GM12878 (cell line): ENCODE results near the gene ACRBP. TPM values are rescaled to one million over a fixed set of nuclear protein-coding genes. Genes with fewer than 3 reads are reported as not detected.

ENCODE experiments used
- ATAC-seq: fragments of 200-7000 bp; cut with Tn5 transposase; 3 replicates; pipeline ENCODE4 v1.9.1; 2020; ENCODE audit warnings: mild to moderate bottlenecking, moderate library complexity
- BruUV-seq: library from RNA; stranded (reverse); fragments of 400-500 nt; replicated peaks from 2 replicates; lab custom pipeline; 2021; lab: Mats Ljungman, UMichigan
- CTCF ChIA-PET: fragments of 300-600 bp; sonication (Branson Sonifier 250); formaldehyde crosslinking; extraction: SDS; loops from one replicate; lab custom pipeline; 2021; ENCODE audit warnings: inconsistent platforms; lab: Yijun Ruan, JAX
- POLR2A ChIA-PET: fragments of 350-600 bp; formaldehyde crosslinking; extraction: SDS; loops from one replicate; lab custom pipeline; 2021; ENCODE audit warnings: inconsistent platforms; lab: Charles Lee
- RAD21 ChIA-PET: fragments of 300-600 bp; sonication (Branson Sonifier 250); formaldehyde crosslinking; loops from one replicate; lab custom pipeline; 2023; ENCODE audit warnings: antibody characterized with exemption; ENCODE audit not compliant: unreplicated experiment; lab: Charles Lee
- SMC1A ChIA-PET: fragments of 300-600 bp; sonication (Branson Sonifier 250); formaldehyde crosslinking; loops from one replicate; lab custom pipeline; 2023; ENCODE audit not compliant: unreplicated experiment, uncharacterized antibody; lab: Charles Lee
- DNase-seq: peaks from one replicate; pipeline ENCODE4 v3.0.0-alpha.2; 2011; ENCODE audit warnings: low read depth, low spot score
- FAIRE-seq: peaks from 3 replicates; lab custom pipeline; 2011; peaks lifted over from hg19 to GRCh38; lab: Jason Lieb, UNC
- H2AFZ ChIP-seq: 2 replicates; pipeline ENCODE4 v1.6.0; 2011; ENCODE audit warnings: low read depth, low read length, control low read depth; ENCODE audit not compliant: control insufficient read depth
- H3K27ac ChIP-seq: 2 replicates; pipeline ENCODE4 v1.5.1; 2011; ENCODE audit warnings: control low read depth; ENCODE audit not compliant: control insufficient read depth, insufficient read depth
- H3K27me3 ChIP-seq, 2 experiments: replicated peaks in 1 of 2; 2 replicates each; pipeline versions ENCODE4 v1.6.0 to v1.6.1; 2011; ENCODE audit warnings: low read length in 1 of 2; ENCODE audit not compliant: control insufficient read depth in 2 of 2, insufficient read depth in 2 of 2
- H3K36me3 ChIP-seq, 2 experiments: 2 replicates each; pipeline ENCODE4 v1.5.1; 2011; ENCODE audit warnings: low read length in 1 of 2; ENCODE audit not compliant: control insufficient read depth in 2 of 2, insufficient read depth in 2 of 2
- H3K4me1 ChIP-seq: 2 replicates; pipeline ENCODE4 v1.6.1; 2011; ENCODE audit warnings: mild to moderate bottlenecking, low read length, moderate library complexity, mixed read lengths; ENCODE audit not compliant: control insufficient read depth, insufficient read depth
- H3K4me2 ChIP-seq: 2 replicates; pipeline ENCODE4 v1.6.0; 2011; ENCODE audit warnings: control low read depth; ENCODE audit not compliant: control insufficient read depth, insufficient read depth
- H3K4me3 ChIP-seq: fragments of 200-600 bp; sonication (generic); 2 replicates; pipeline ENCODE4 v1.5.1; 2016
- H3K79me2 ChIP-seq: 2 replicates; pipeline ENCODE4 v1.6.0; 2011; ENCODE audit warnings: low read length; ENCODE audit not compliant: control insufficient read depth, insufficient read depth
- H3K9ac ChIP-seq: 2 replicates; pipeline ENCODE4 v1.8.0; 2011; ENCODE audit warnings: low read length, control low read depth, mixed read lengths; ENCODE audit not compliant: control insufficient read depth, insufficient read depth
- H3K9me3 ChIP-seq: replicated peaks from 3 replicates; pipeline ENCODE4 v1.5.1; 2011; ENCODE audit warnings: mild to moderate bottlenecking, low read length; ENCODE audit not compliant: control insufficient read depth, insufficient read depth
- H4K20me1 ChIP-seq: 2 replicates; pipeline ENCODE4 v1.6.0; 2011; ENCODE audit not compliant: control insufficient read depth, insufficient read depth
- RFX5 ChIP-seq: IDR thresholded peaks from 2 replicates; pipeline ENCODE4 v1.6.1; 2011; ENCODE audit warnings: low read depth, low read length, improper control_type of control experiment
- SREBF1 ChIP-seq: IDR thresholded peaks from 2 replicates; pipeline ENCODE4 v1.6.1; 2012; ENCODE audit warnings: mild to moderate bottlenecking, low read length
- ZBED1 ChIP-seq: IDR thresholded peaks from 2 replicates; pipeline ENCODE4 v1.6.1; 2016; ENCODE audit warnings: borderline replicate concordance
- WGBS: methylation state at CpG from one replicate; pipeline ENCODE4 v1.1.6; 2016; ENCODE audit warnings: low lambda C conversion rate; ENCODE audit not compliant: insufficient replicate concordance, insufficient coverage; ENCODE audit errors: missing lambda C conversion rate; 5-methylcytosine and 5-hydroxymethylcytosine counted together
- in situ Hi-C: fragments of 300-500 bp; cut with MboI; formaldehyde crosslinking; loops from 9 replicates; pipeline ENCODE4 v1.14.3; 2018; ENCODE audit warnings: mixed read lengths
- intact Hi-C: fragments of 100-400 bp; cut with micrococcal nuclease; formaldehyde crosslinking; loops from one replicate; pipeline ENCODE4 v1.14.2; 2022; ENCODE audit not compliant: unreplicated experiment
- polyA plus RNA-seq, 11 experiments: library from polyadenylated mRNA; depleted of rRNA in 4 of 11; unstranded in 6 of 11; stranded (reverse) in 5 of 11; fragments of >200 nt; fragmentation: Nextera tagmentation in 4 of 11; fragmentation: Illumina TruSeq in 1 of 11; extraction: Ambion mirVana in 4 of 11; extraction: Trizol in 1 of 11; gene quantifications; 1 replicate in 1 of 11; 2 replicates in 10 of 11; pipeline versions ENCODE4 v1.2.1 to v1.2.3, GENCODE V29; 2011 to 2016; ENCODE audit warnings: inconsistent platforms in 2 of 11, missing spikeins in 2 of 11, low read depth in 1 of 11
- total RNA-seq, 4 experiments: library from RNA; depleted of rRNA in 3 of 4; stranded (reverse); fragments of >200 nt in 3 of 4; fragmentation: Illumina TruSeq in 1 of 4; extraction: Trizol in 1 of 4; gene quantifications; 2 replicates each; pipeline versions ENCODE4 v1.2.1 to v1.2.3, GENCODE V29; 2013 to 2021
- TF ChIP-seq, protein P1 (sequence below): fragments of 450-650 bp; IDR thresholded peaks from 2 replicates; pipeline ENCODE4 v1.6.1; 2017; ENCODE audit warnings: antibody characterized with exemption, mild to moderate bottlenecking, moderate library complexity
- TF ChIP-seq, protein P2 (sequence below): fragments of 450-650 bp; IDR thresholded peaks from 2 replicates; pipeline ENCODE4 v1.6.1; 2016; ENCODE audit warnings: mild to moderate bottlenecking, moderate library complexity, borderline replicate concordance
- TF ChIP-seq, protein P3 (sequence below): fragments of 450-650 bp; IDR thresholded peaks from 2 replicates; pipeline ENCODE4 v1.6.1; 2017; ENCODE audit warnings: low read depth, mild to moderate bottlenecking, moderate library complexity
- TF ChIP-seq, protein P4 (sequence below): IDR thresholded peaks from 2 replicates; pipeline ENCODE4 v1.6.1; 2011; ENCODE audit warnings: borderline replicate concordance, low read depth, mild to moderate bottlenecking, moderate library complexity, low read length; ENCODE audit not compliant: insufficient read depth, poor library complexity, severe bottlenecking

The ACRBP gene
- total and polyA plus RNA-seq, 10 of the 15 experiments (the other 5 are each of a cell fraction or from before 2014, with no cell fraction given), result 0.54 to 1.4 (median 0.87) TPM

DNA sequence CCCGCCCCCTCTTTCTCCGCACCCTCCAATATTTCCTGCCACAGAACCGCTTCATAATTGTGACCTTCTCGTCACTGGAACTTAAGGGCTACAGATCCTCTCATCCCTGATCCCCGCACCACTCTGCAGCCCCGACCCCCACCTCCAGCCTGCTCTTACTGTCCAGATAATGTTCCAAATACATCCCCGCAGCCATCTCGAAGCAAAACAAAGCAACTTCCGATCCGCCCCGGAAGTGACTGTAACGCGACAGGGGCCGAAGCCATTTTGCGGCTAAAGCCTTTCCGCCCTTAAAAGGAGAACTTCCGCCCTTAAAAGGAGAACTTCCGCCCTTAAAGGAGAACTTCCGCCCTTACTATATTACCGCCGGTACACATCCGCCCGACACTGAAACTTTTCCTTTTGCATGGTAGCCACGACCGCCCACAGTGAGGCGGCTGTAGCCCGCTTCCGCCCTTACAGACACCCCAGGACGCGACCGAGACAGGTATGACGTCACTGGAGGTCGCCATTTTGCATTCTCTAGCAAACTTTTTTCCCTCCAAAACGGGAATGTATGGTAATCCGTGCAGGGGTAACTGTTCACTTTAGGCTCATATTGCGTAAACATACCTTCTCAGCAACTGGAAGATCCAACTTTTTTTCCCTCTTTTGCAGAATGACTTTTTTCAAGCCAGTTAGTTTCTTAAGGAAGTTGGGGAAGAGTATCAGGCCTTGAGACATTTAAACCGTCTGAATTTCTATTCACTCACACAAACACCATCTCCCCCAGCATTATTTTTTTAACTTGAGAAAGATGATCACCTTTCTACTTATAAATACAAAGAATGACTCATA is 15.9 kb upstream of the ACRBP start, which contains the start of gene ING4:
Gene ING4 (minus strand): TSS at position 214 of the 837 bp plus-strand sequence. CDS start 18 bp downstream, at position 196.
- intact Hi-C loops, result loop anchor here (1.0 to 5.0 kb wide), 3 partner anchors 26 to 46 kb away; partner anchors contain the start of gene ZNF384
- H4K20me1 ChIP-seq, result no peaks in the 10 kb centered on the region
- no peaks in the 10 kb centered on the region for H3K9me3 ChIP-seq
- ATAC-seq (peak; percentile 100), DNase-seq (peak; percentile 96), FAIRE-seq (peak; percentile 98)
- ChIA-PET POLR2A (interaction anchor here (0.6 to 2.1 kb wide), 6 partner anchors 25 to 378 kb away, joined by 3 to 12 read pairs (median 4); partner anchors contain the start of gene ZNF384), CTCF (interaction anchor here (0.9 to 2.9 kb wide), 5 partner anchors 16 to 90 kb away, joined by 3 to 24 read pairs (median 5); partner anchors contain the start of genes ACRBP, COPS7A and MLF2), SMC1A (interaction anchor here (0.6 to 2.7 kb wide), 11 partner anchors 12 to 90 kb away, joined by 3 to 11 read pairs (median 4); partner anchors contain the start of genes COPS7A and MLF2), RAD21 (interaction anchor here (0.6 to 2.4 kb wide), 4 partner anchors 26 to 90 kb away, joined by 3 to 10 read pairs (median 5); partner anchors contain the start of genes COPS7A, MLF2 and ZNF384)
- peaks cover 10% of the 10 kb centered on the region in 2 experiments for H3K36me3 ChIP-seq
- H2AFZ ChIP-seq, result peak within 1 kb of the TSS; percentile 99
- in situ Hi-C loops, result no loop called here
- H3K4me1 ChIP-seq, result no peaks in the 10 kb centered on the region; the same call in 1 of the 2 replicates
- H3K9ac ChIP-seq, result peak within 1 kb of the TSS; percentile 70
- peak within 1 kb of the TSS; percentile 80 for H3K27ac ChIP-seq
- no TSS peak for BruUV-seq
- 2% methylated on average over 37 of the region's 37 CpGs for WGBS
- H3K79me2 ChIP-seq, result peaks cover 8% of the 10 kb centered on the region
- H3K4me2 ChIP-seq, result peak within 1 kb of the TSS; percentile 70
- peak within 1 kb of the TSS; percentile 96 for H3K4me3 ChIP-seq
- H3K27me3 ChIP-seq, result no peaks in the 10 kb centered on the region
- TF ChIP-seq, protein P1, sequence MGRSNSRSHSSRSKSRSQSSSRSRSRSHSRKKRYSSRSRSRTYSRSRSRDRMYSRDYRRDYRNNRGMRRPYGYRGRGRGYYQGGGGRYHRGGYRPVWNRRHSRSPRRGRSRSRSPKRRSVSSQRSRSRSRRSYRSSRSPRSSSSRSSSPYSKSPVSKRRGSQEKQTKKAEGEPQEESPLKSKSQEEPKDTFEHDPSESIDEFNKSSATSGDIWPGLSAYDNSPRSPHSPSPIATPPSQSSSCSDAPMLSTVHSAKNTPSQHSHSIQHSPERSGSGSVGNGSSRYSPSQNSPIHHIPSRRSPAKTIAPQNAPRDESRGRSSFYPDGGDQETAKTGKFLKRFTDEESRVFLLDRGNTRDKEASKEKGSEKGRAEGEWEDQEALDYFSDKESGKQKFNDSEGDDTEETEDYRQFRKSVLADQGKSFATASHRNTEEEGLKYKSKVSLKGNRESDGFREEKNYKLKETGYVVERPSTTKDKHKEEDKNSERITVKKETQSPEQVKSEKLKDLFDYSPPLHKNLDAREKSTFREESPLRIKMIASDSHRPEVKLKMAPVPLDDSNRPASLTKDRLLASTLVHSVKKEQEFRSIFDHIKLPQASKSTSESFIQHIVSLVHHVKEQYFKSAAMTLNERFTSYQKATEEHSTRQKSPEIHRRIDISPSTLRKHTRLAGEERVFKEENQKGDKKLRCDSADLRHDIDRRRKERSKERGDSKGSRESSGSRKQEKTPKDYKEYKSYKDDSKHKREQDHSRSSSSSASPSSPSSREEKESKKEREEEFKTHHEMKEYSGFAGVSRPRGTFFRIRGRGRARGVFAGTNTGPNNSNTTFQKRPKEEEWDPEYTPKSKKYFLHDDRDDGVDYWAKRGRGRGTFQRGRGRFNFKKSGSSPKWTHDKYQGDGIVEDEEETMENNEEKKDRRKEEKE, result no peak
- TF ChIP-seq, protein P2, sequence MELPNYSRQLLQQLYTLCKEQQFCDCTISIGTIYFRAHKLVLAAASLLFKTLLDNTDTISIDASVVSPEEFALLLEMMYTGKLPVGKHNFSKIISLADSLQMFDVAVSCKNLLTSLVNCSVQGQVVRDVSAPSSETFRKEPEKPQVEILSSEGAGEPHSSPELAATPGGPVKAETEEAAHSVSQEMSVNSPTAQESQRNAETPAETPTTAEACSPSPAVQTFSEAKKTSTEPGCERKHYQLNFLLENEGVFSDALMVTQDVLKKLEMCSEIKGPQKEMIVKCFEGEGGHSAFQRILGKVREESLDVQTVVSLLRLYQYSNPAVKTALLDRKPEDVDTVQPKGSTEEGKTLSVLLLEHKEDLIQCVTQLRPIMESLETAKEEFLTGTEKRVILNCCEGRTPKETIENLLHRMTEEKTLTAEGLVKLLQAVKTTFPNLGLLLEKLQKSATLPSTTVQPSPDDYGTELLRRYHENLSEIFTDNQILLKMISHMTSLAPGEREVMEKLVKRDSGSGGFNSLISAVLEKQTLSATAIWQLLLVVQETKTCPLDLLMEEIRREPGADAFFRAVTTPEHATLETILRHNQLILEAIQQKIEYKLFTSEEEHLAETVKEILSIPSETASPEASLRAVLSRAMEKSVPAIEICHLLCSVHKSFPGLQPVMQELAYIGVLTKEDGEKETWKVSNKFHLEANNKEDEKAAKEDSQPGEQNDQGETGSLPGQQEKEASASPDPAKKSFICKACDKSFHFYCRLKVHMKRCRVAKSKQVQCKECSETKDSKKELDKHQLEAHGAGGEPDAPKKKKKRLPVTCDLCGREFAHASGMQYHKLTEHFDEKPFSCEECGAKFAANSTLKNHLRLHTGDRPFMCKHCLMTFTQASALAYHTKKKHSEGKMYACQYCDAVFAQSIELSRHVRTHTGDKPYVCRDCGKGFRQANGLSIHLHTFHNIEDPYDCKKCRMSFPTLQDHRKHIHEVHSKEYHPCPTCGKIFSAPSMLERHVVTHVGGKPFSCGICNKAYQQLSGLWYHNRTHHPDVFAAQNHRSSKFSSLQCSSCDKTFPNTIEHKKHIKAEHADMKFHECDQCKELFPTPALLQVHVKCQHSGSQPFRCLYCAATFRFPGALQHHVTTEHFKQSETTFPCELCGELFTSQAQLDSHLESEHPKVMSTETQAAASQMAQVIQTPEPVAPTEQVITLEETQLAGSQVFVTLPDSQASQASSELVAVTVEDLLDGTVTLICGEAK, result peak; percentile 99
- TF ChIP-seq ZBED1 (no peak; the same call in 1 of the 2 replicates), SREBF1 (no peak; the same call in 1 of the 2 replicates), RFX5 (0 out of 2 replicates have a peak, but pooled peaks have one; percentile 48)
- TF ChIP-seq, protein P3, sequence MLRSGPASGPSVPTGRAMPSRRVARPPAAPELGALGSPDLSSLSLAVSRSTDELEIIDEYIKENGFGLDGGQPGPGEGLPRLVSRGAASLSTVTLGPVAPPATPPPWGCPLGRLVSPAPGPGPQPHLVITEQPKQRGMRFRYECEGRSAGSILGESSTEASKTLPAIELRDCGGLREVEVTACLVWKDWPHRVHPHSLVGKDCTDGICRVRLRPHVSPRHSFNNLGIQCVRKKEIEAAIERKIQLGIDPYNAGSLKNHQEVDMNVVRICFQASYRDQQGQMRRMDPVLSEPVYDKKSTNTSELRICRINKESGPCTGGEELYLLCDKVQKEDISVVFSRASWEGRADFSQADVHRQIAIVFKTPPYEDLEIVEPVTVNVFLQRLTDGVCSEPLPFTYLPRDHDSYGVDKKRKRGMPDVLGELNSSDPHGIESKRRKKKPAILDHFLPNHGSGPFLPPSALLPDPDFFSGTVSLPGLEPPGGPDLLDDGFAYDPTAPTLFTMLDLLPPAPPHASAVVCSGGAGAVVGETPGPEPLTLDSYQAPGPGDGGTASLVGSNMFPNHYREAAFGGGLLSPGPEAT, result peak; percentile 99
- TF ChIP-seq, protein P4, sequence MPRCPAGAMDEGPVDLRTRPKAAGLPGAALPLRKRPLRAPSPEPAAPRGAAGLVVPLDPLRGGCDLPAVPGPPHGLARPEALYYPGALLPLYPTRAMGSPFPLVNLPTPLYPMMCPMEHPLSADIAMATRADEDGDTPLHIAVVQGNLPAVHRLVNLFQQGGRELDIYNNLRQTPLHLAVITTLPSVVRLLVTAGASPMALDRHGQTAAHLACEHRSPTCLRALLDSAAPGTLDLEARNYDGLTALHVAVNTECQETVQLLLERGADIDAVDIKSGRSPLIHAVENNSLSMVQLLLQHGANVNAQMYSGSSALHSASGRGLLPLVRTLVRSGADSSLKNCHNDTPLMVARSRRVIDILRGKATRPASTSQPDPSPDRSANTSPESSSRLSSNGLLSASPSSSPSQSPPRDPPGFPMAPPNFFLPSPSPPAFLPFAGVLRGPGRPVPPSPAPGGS, result no peak
